ENCODE results near the gene PCDHB8. TPM values are rescaled to one million over a fixed set of nuclear protein-coding genes. Genes with fewer than 3 reads are reported as not detected.
"Not testable (repeated sequence)": the region's sequence is repeated elsewhere in the genome, so short reads cannot be mapped to it uniquely, and the experiment has no call there.

Gene PCDHB8
- polyA plus RNA-seq, 3 donors = 1.5 to 3.1 (median 2.1) TPM

- DNase-seq = no peak
Measured at GRCh38 chr5:141180313-141180712, 2.7 kb downstream of the PCDHB8 start.

GRCh38 chr5:141182248-141182647 is 4.7 kb downstream of the PCDHB8 start, which contains the start of gene PCDHB16:
Gene PCDHB16 (plus strand): TSS chr5:141182387. CDS start chr5:141182560, 173 bp downstream.
- peak; percentile 52 for DNase-seq

- DNase-seq = not testable (repeated sequence)
Measured at GRCh38 chr5:141184117-141184855, 6.7 kb downstream of the PCDHB8 start.

- DNase-seq = no peak
Measured at GRCh38 chr5:141186897-141187512, 9.4 kb downstream of the PCDHB8 start, which contains the start of gene PCDHB9. Gene PCDHB9 (plus strand): TSS chr5:141187161. CDS start chr5:141187319, 158 bp downstream.

- DNase-seq = not testable (repeated sequence)
Measured at GRCh38 chr5:141188682-141189081, 11.1 kb downstream of the PCDHB8 start.

GRCh38 chr5:141189131-141189530 is 11.5 kb downstream of the PCDHB8 start:
- DNase-seq = not testable (repeated sequence)

GRCh38 chr5:141192110-141192725 is 14.6 kb downstream of the PCDHB8 start, which contains the start of gene PCDHB10:
Gene PCDHB10 (plus strand): TSS chr5:141192353. CDS start chr5:141192553, 200 bp downstream.
- no peak for DNase-seq

- DNase-seq = not testable (repeated sequence)
Measured at GRCh38 chr5:141194332-141194731, 16.7 kb downstream of the PCDHB8 start.

GRCh38 chr5:141196363-141196762 is 18.8 kb downstream of the PCDHB8 start:
- DNase-seq = no peak

- no peak for DNase-seq
Measured at GRCh38 chr5:141199359-141200235, 22.0 kb downstream of the PCDHB8 start, which contains the start of gene PCDHB11. Gene PCDHB11 (plus strand): TSS chr5:141199627. CDS start chr5:141199775, 148 bp downstream.

GRCh38 chr5:141201126-141201525 is 23.5 kb downstream of the PCDHB8 start:
- not testable (repeated sequence) for DNase-seq

GRCh38 chr5:141201646-141202045 is 24.1 kb downstream of the PCDHB8 start:
- not testable (repeated sequence) for DNase-seq

GRCh38 chr5:141208478-141208877 is 30.9 kb downstream of the PCDHB8 start, which contains the start of gene PCDHB12:
Gene PCDHB12 (plus strand): TSS chr5:141208719. CDS start chr5:141208908, 189 bp downstream.
- DNase-seq = peak; percentile 21

- not testable (repeated sequence) for DNase-seq
Measured at GRCh38 chr5:141210281-141210680, 32.7 kb downstream of the PCDHB8 start.

- not testable (repeated sequence) for DNase-seq
Measured at GRCh38 chr5:141210849-141211248, 33.3 kb downstream of the PCDHB8 start.

- DNase-seq = not testable (repeated sequence)
Measured at GRCh38 chr5:141213656-141214339, 36.2 kb downstream of the PCDHB8 start, which contains the start of gene PCDHB13. Gene PCDHB13 (plus strand): TSS chr5:141213919. CDS start chr5:141214124, 205 bp downstream.

GRCh38 chr5:141214583-141214982 is 37.0 kb downstream of the PCDHB8 start:
- DNase-seq = not testable (repeated sequence)

GRCh38 chr5:141215504-141215903 is 37.9 kb downstream of the PCDHB8 start:
- not testable (repeated sequence) for DNase-seq

GRCh38 chr5:141216035-141216434 is 38.4 kb downstream of the PCDHB8 start:
- DNase-seq = not testable (repeated sequence)

GRCh38 chr5:141223112-141223783 is 45.7 kb downstream of the PCDHB8 start, which contains the start of gene PCDHB14:
Gene PCDHB14 (plus strand): TSS chr5:141223343. CDS start chr5:141223506, 163 bp downstream.
- DNase-seq = no peak

All from renal pelvis (tissue), 4 donors.